Left lung (tissue), 10 donors: ENCODE results near the gene DLGAP4. TPM values are rescaled to one million over a fixed set of nuclear protein-coding genes. Genes with fewer than 3 reads are reported as not detected.
"Not testable (repeated sequence)": the region's sequence is repeated elsewhere in the genome, so short reads cannot be mapped to it uniquely, and the experiment has no call there.

Experiments
- ATAC-seq: fragments of 200-7000 bp; cut with Tn5 transposase; one replicate; pipeline ENCODE4 v1.9.1; 2020; ENCODE audit warnings: moderate library complexity
- DNase-seq, 4 donors: peaks; one replicate each; pipeline ENCODE4 v3.0.0-alpha.2; 2013 to 2020
- H3K27ac ChIP-seq, 2 donors: fragments of 200-600 bp; sonication (generic) in 1 of 2; one replicate each; pipeline versions ENCODE4 v1.5.0 to v1.8.0; 2020 to 2021
- H3K27me3 ChIP-seq, 2 donors: fragments of 200-600 bp; sonication (generic) in 1 of 2; one replicate each; pipeline versions ENCODE4 v1.5.0 to v1.8.0; 2020 to 2021
- H3K36me3 ChIP-seq, 2 donors: fragments of 200-600 bp; sonication (generic) in 1 of 2; one replicate each; pipeline versions ENCODE4 v1.5.0 to v1.8.0; 2020 to 2021
- H3K4me1 ChIP-seq, 2 donors: fragments of 200-600 bp; one replicate each; pipeline ENCODE4 v1.8.0; 2021
- H3K4me3 ChIP-seq, 2 donors: fragments of 200-600 bp; sonication (generic) in 1 of 2; one replicate each; pipeline versions ENCODE4 v1.5.0 to v1.8.0; 2020 to 2021; ENCODE audit warnings: mild to moderate bottlenecking in 1 of 2
- H3K9me3 ChIP-seq, 2 donors: fragments of 200-600 bp; sonication (generic) in 1 of 2; one replicate each; pipeline versions ENCODE4 v1.5.0 to v1.8.0; 2020 to 2021
- intact Hi-C, 2 donors: fragments of 100-400 bp; cut with DNase I; formaldehyde crosslinking; loops; one replicate each; pipeline versions ENCODE4 v1.11.2 to v1.14.2; 2022
- polyA plus RNA-seq, 6 donors: library from polyadenylated mRNA; unstranded; fragments of 120-200 nt; gene quantifications; one replicate each; pipeline ENCODE4 v1.2.1, GENCODE V29; 2013; ENCODE audit not compliant: insufficient read length in 6 of 6
- total RNA-seq, 2 donors: library from RNA; stranded (reverse); fragmentation: NEBNext Ultra II Directional; extraction: Animal tissue kit (Norgen Biotek cat#: 25700); gene quantifications; one replicate each; pipeline ENCODE4 v1.2.1, GENCODE V29; 2021
- TF ChIP-seq, protein P1 (sequence below), 2 donors: fragments of 200-600 bp; sonication (generic) in 1 of 2; IDR thresholded peaks; one replicate each; pipeline versions ENCODE4 v1.5.0 to v1.8.0; 2021; ENCODE audit warnings: antibody characterized with exemption in 2 of 2
- donor health status: DM: no; HTN: yes; CAD: no.
- donor health status: DM: no; HTN: no; CAD: no.

The DLGAP4 gene
- total and polyA plus RNA-seq, 8 donors: 53.5 to 84.3 (median 72.1) TPM

DNA sequence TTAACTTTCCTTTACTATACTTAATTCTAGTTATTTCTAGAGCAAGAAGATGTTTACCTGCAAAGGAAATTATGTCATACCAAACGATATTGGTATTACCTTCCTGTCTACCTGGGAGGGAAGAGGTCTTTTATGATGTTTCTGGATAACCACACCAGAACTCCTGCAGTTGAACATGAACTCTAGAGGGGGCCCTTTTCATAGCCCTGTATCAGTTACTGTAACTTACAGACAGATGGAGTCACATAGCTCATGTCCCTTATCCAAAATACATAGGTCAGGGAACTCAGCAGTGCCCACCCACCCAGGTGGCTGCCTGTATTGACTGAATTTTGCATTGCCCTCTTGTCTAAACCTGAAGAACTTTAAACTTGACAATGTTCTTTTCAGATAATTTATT is 200.1 kb downstream of the DLGAP4 start:
- Histone ChIP-seq H3K9me3 (no peaks in the 10 kb centered on the region), H3K4me3 (no peak overlapping the region), H3K36me3 (peaks cover 0 to 89% of the 10 kb centered on the region in 2 donors), H3K27me3 (no peaks in the 10 kb centered on the region), H3K4me1 (no peaks in the 10 kb centered on the region), H3K27ac (no peak overlapping the region)
- no peak for ATAC-seq
- intact Hi-C loops: no loop called here
- TF ChIP-seq, protein P1, sequence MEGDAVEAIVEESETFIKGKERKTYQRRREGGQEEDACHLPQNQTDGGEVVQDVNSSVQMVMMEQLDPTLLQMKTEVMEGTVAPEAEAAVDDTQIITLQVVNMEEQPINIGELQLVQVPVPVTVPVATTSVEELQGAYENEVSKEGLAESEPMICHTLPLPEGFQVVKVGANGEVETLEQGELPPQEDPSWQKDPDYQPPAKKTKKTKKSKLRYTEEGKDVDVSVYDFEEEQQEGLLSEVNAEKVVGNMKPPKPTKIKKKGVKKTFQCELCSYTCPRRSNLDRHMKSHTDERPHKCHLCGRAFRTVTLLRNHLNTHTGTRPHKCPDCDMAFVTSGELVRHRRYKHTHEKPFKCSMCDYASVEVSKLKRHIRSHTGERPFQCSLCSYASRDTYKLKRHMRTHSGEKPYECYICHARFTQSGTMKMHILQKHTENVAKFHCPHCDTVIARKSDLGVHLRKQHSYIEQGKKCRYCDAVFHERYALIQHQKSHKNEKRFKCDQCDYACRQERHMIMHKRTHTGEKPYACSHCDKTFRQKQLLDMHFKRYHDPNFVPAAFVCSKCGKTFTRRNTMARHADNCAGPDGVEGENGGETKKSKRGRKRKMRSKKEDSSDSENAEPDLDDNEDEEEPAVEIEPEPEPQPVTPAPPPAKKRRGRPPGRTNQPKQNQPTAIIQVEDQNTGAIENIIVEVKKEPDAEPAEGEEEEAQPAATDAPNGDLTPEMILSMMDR (IDR thresholded peaks at IDR 0.05): no peak
- no peak for DNase-seq

DNA sequence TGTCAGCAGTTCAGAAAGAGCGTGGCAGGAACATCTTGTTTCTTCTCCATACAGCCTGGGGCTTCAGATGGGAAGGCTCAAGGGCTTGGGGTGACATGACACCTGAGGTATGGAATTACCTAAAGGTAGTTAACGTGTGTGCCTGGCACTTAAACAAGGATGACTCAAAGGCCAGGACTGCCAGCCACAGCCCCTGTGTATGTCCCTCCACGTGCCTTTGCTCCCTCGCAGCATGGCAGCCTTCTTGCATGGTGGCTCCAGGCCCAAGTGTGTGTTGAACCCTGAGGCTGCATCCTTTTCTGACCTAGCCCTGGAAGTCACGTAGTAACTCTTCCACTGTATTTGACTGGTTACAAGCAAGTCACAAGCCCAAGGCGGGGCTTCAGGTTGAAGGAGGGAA is 201.6 kb downstream of the DLGAP4 start:
- ATAC-seq (no peak), DNase-seq (no peak)
- no peak overlapping the region for H3K27ac ChIP-seq
- intact Hi-C loops: no loop called here
- H3K4me1 ChIP-seq: no peaks in the 10 kb centered on the region
- no peak overlapping the region for H3K4me3 ChIP-seq
- TF ChIP-seq, protein P1 (IDR thresholded peaks at IDR 0.05): no peak
- no peaks in the 10 kb centered on the region for H3K27me3 ChIP-seq
- H3K36me3 ChIP-seq: peaks cover 0 to 97% of the 10 kb centered on the region in 2 donors
- H3K9me3 ChIP-seq: no peaks in the 10 kb centered on the region

DNA sequence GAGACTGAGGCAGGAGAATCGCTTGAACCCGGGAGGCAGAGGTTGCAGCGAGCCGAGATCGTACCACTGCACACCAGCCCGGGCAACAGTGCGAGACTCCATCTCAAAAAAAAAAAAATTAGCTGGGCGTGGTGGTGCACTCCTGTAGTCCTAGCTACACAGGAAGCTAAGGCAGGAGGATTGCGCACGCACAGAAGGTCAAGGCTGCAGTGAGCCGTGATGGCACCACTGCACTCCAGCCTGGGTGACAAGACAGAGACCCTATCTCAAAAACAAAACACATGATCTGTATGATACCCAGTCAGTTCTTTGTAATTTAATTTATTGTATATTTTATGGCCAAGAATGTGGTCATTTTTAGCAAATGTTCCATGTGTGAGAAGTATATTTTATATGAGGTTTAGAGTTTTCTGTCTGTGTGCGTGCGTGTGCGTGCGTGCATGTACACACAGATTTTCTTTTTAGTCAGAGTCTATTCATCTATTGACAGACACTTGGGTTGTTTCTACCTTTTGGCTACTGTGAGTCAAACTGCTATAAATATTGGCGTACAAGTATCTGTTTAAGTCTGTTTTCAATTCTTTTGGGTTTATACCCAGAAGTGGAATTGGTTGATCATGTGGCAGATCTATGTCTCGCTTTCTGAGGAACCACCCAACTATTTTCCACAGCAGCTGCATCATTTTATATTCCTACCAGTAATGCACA is 213.0 kb downstream of the DLGAP4 start:
- Histone ChIP-seq H3K27me3 (no peaks in the 10 kb centered on the region), H3K9me3 (no peaks in the 10 kb centered on the region), H3K4me1 (peaks cover 0 to 5% of the 10 kb centered on the region in 2 donors), H3K27ac (no peak overlapping the region), H3K36me3 (peaks cover 0 to 58% of the 10 kb centered on the region in 2 donors), H3K4me3 (no peak overlapping the region)
- intact Hi-C loops: no loop called here
- DNase-seq (no peak), ATAC-seq (no peak)
- TF ChIP-seq, protein P1 (IDR thresholded peaks at IDR 0.05): no peak

DNA sequence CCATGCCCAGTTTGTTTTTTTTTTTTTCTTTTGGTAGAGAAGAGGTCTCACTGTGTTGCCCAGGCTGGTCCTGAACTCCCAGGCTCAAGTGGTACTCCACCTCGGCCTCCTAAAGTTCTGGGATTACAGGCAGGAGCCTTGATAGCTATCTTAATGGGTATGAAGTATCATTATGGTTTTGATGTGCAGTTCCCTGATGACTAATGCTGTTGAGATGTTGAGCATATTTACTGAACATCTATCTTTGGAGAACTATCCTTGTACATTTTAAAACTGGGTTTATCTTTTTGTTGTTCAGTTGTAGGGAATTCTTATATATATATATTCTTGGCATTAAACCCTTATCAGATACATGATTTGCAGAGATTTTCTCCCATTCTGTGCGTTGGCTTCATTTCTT is 213.8 kb downstream of the DLGAP4 start:
- Histone ChIP-seq H3K4me3 (no peak overlapping the region), H3K27ac (no peak overlapping the region), H3K36me3 (peaks cover 0 to 61% of the 10 kb centered on the region in 2 donors), H3K27me3 (no peaks in the 10 kb centered on the region), H3K4me1 (peaks cover 0 to 5% of the 10 kb centered on the region in 2 donors), H3K9me3 (no peaks in the 10 kb centered on the region)
- TF ChIP-seq, protein P1 (IDR thresholded peaks at IDR 0.05): no peak
- intact Hi-C loops: no loop called here
- DNase-seq (no peak), ATAC-seq (peak; percentile 44)

DNA sequence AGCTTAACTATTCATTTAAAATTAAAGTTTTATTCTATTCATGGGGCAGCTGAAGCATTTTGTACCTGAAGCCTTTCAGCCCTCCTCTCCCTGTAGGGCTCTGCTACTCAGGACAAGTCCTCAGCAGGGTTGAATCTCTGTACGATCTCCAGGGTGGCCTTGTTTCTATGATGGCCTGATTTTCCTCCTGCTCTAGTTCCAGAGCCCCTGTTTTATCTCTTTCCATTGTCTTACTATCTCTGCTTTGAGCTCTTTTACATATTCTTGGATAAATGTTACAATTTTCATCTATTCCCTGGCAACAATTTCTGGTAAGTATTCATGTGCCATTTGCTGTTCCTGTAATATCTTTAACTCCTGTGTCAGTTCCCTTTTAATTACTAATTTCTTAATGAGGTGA is 215.4 kb downstream of the DLGAP4 start:
- Histone ChIP-seq H3K4me3 (no peak overlapping the region), H3K4me1 (peaks cover 0 to 5% of the 10 kb centered on the region in 2 donors), H3K36me3 (peaks cover 0 to 61% of the 10 kb centered on the region in 2 donors), H3K9me3 (no peaks in the 10 kb centered on the region), H3K27ac (no peak overlapping the region), H3K27me3 (no peaks in the 10 kb centered on the region)
- ATAC-seq: no peak
- TF ChIP-seq, protein P1 (IDR thresholded peaks at IDR 0.05): no peak
- intact Hi-C loops: no loop called here
- no peak for DNase-seq

DNA sequence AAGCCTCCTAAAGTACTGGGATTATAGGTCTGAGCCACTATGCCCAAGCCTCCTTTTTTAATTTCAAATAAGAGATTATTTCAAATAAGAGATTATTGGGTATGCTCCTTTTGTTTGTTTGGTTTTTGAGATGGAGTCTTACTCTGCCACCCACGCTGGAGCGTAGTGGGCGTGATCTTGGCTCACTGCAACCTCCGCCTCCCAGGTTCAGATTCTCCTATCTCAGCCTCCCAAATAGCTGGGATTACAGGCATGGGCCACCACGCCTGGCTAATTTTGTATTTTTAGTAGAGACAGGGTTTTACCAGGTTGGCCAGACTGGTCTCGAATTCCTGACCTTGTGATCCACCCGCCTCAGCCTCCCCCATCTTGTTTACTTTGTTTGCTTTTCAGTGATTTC is 216.3 kb downstream of the DLGAP4 start:
- ATAC-seq, intact Hi-C loops, H3K4me3 ChIP-seq, H3K4me1 ChIP-seq, H3K27ac ChIP-seq, DNase-seq, H3K27me3 ChIP-seq, H3K9me3 ChIP-seq: not testable (repeated sequence)
- peaks cover 0 to 62% of the 10 kb centered on the region in 2 donors for H3K36me3 ChIP-seq
